ENCODE measurements around the gene ANO6. TPM values are rescaled to one million over a fixed set of nuclear protein-coding genes. Genes with fewer than 3 reads are reported as not detected.

The ANO6 gene
- total and polyA plus RNA-seq, 2 of the 4 experiments (the other 2 are of a cell fraction): 21.6 to 41.0 TPM

DNA sequence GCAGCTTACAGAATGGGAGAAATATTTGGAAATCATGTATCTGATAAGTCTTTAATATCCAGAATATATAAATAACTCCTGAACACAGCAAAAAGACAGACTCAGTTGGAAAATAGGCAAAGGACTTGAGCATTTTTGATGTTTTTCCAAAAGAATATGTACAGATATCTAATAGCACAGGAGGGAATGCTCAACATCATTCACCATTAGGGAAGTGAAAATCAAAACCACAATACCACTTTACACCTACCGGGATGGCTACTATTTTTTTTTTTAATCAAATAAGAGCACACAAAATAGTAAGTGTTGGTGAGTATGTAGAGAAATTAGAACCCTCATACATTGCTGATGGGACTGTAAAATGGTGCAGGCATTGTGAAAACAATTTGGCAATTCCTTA lies 75.6 kb downstream of the ANO6 start:
- intact Hi-C loops (cut with micrococcal nuclease): no loop called here
- Histone ChIP-seq H4K8ac (ENCODE audit: low read depth in 2 of 2, low read length in 2 of 2) (no peak overlapping the region), H2AFZ (replicated peaks; ENCODE audit: low read length, poor library complexity) (no peak overlapping the region), H2AK9ac (replicated peaks; ENCODE audit: low read depth, low read length, poor library complexity) (no peak overlapping the region), H4K91ac (ENCODE audit: insufficient read depth, low read depth, low read length) (no peak overlapping the region), H3K4me2 (ENCODE audit: low read depth, low read length) (no peak overlapping the region), H2BK120ac (ENCODE audit: low read depth, low read length) (no peak overlapping the region), H3K4ac (ENCODE audit: low read depth, low read length) (no peak overlapping the region), H3K9me3 (ENCODE audit: control insufficient read depth, insufficient read depth, low read length) (no peaks in the 10 kb centered on the region), H3K23ac (ENCODE audit: low read depth, low read length) (no peak overlapping the region), H3K56ac (ENCODE audit: extremely low read depth, insufficient read depth, low read length) (no peak overlapping the region), H4K20me1 (ENCODE audit: insufficient read depth, low read length) (no peaks in the 10 kb centered on the region; the same call in 1 of the 2 replicates), H3K4me1 (ENCODE audit: control insufficient read depth, insufficient read depth, low read length) (peaks cover 6% of the 10 kb centered on the region), H3K36me3 (ENCODE audit: control insufficient read depth, insufficient read depth, low read length) (no peaks in the 10 kb centered on the region), H3K9me1 (ENCODE audit: insufficient read depth, low read length) (peaks cover 5% of the 10 kb centered on the region), H2BK15ac (ENCODE audit: low read depth, low read length) (no peak overlapping the region), H3K4me3 (ENCODE audit: insufficient read depth, low read depth, low read length) (no peak overlapping the region), H3K18ac (ENCODE audit: low read depth, low read length) (no peak overlapping the region), H2BK5ac (ENCODE audit: low read depth, low read length, poor library complexity, severe bottlenecking) (no peak overlapping the region), H3K9ac (ENCODE audit: low read depth, low read length) (no peak overlapping the region), H3K27ac (ENCODE audit: insufficient read depth, low read length) (no peak overlapping the region), H3K27me3 (ENCODE audit: control insufficient read depth, insufficient read depth, low read length) (no peaks in the 10 kb centered on the region), H2BK20ac (ENCODE audit: low read depth, low read length) (no peak overlapping the region), H3K14ac (replicated peaks; ENCODE audit: low read depth, low read length) (no peak overlapping the region), H4K5ac (ENCODE audit: low read depth, low read length) (no peak overlapping the region), H3K79me1 (ENCODE audit: low read depth in 1 of 2, low read length in 2 of 2) (peaks cover 22 to 58% of the 10 kb centered on the region in 2 experiments), H2AK5ac (ENCODE audit: low read depth, low read length) (no peak overlapping the region)
- no TSS peak for BruUV-seq (replicated peaks)
- DNase-seq (no peak), ATAC-seq (ENCODE audit: low read depth) (no peak)
- dilution Hi-C loops (cut with HindIII; ENCODE audit: low sequenced_read_pairs, unreplicated experiment): no loop called here
- POLR2A ChIA-PET (ENCODE audit: unreplicated experiment): no interaction called here
- WGBS, 2 experiments (ENCODE audit: extremely low coverage in 2 of 2, insufficient read length in 1 of 2): no CpG with 5 or more reads among the region's 1 CpG
- TF ChIP-seq RFX5 (IDR thresholded peaks at IDR 0.05; ENCODE audit: low read depth, low read length) (no peak), BHLHE40 (IDR thresholded peaks at IDR 0.05; ENCODE audit: low read depth, low read length) (no peak), SMC3 (IDR thresholded peaks at IDR 0.05; ENCODE audit: low read depth, low read length) (no peak), FOS (IDR thresholded peaks at IDR 0.05; ENCODE audit: low read depth, low read length) (no peak), CEBPB (IDR thresholded peaks at IDR 0.05; ENCODE audit: low read depth, low read length) (no peak), MAZ (IDR thresholded peaks at IDR 0.05; ENCODE audit: borderline replicate concordance, low read depth, low read length) (no peak), CHD1 (IDR thresholded peaks at IDR 0.05; ENCODE audit: low read depth, low read length) (no peak)
- TF ChIP-seq, protein P1, sequence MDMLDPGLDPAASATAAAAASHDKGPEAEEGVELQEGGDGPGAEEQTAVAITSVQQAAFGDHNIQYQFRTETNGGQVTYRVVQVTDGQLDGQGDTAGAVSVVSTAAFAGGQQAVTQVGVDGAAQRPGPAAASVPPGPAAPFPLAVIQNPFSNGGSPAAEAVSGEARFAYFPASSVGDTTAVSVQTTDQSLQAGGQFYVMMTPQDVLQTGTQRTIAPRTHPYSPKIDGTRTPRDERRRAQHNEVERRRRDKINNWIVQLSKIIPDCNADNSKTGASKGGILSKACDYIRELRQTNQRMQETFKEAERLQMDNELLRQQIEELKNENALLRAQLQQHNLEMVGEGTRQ (IDR thresholded peaks at IDR 0.05; ENCODE audit: low read depth, low read length): no peak
- CTCF ChIA-PET: no interaction called here
- in situ Hi-C loops (cut with MboI; ENCODE audit: low sequenced_read_pairs): no loop called here

All from IMR-90 (cell line).